Stimulated activated CD8-positive, alpha-beta memory T cell treated with anti-CD3 and anti-CD28 coated beads, Interleukin-7, amount 100 ng/mL, for 24 hours (primary cell): Measurements from ENCODE around the gene OR10G8.

Source experiments
- DNase-seq: peaks from one replicate; pipeline ENCODE4 v3.0.0-alpha.2; 2020; ENCODE audit warnings: low read depth

OR10G8 gene

GRCh38 chr11:124078591-124078990 is 52.0 kb downstream of the OR10G8 start:
- no peak for DNase-seq

DNA sequence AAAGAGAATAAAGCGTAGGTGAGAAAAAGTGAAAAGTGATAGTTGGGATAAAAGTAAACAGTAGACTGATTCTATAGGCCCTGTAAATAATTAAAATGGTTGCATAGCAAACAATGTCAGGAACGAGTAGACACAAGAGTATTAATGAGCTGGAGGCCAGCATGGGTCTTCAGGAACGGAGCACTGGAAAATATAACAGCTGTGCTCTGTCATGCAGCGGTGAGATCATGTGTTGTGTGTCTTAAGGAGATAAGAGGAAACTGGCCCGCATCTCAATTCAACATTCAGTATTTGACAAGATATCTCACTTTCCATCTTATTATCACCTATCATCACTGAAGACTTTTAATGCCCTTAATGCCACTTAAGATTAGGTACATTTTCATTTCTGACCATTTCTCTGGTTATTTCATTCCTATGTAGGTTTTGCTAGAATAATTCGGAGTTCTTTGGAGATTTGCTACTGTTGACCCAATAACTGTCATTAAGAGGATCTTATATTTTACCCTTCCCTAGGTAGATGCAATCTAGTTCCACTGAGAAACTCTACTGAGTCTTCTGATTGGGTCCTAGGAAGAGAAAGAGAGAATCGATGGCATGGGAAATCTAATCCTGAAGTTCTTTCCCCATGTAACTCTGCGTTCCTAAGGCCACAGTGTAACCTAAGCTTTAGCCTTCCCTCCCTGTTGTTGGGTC is 53.2 kb downstream of the OR10G8 start:
- DNase-seq: no peak
